ENCODE results near the gene MPZL3. TPM values are rescaled to one million over a fixed set of nuclear protein-coding genes. Genes with fewer than 3 reads are reported as not detected.

MPZL3 gene
- total RNA-seq, 2 experiments from 2014 or later, result 24.5 to 29.8 TPM

- Mint-ChIP-seq H3K4me1 (peaks cover 52% of the 10 kb centered on the region), H3K9me3 (no peaks in the 10 kb centered on the region), H3K27ac (peak overlapping the region; percentile 46), H3K36me3 (peaks cover 40% of the 10 kb centered on the region), H3K4me3 (no peak overlapping the region), H3K27me3 (no peaks in the 10 kb centered on the region)
- POLR2A ChIA-PET, result interaction anchor here (0.8 to 1.8 kb wide), 2 partner anchors 24 to 44 kb away, joined by 3 to 7 read pairs; no protein-coding TSS in a partner anchor
- DNase-seq (no peak), ATAC-seq (ENCODE audit: low read depth) (peak; percentile 36)
Measured at GRCh38 chr11:118260353-118260752, 8.2 kb upstream of the MPZL3 start.

DNA sequence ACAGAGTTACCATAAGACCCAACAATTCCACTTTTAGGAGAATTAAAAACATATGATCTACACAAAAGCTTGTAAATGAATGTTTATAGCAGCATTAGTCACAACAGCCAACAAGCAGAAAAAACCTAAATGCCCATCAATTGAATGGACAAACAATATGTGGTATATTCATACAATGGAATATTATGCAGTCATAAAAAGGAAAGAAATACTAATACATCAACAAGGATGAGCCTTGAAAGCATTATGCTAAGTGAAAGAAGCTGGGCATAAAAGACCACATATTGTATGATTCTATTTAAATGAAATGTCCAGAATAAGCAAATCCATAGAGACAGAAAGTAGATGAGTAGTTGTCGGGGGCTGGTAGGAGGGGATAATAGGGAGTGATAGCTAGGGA, 7.0 kb upstream of the MPZL3 start:
- Mint-ChIP-seq H3K9me3 (no peaks in the 10 kb centered on the region), H3K4me3 (no peak overlapping the region), H3K27ac (peak overlapping the region; percentile 24), H3K27me3 (no peaks in the 10 kb centered on the region), H3K36me3 (peaks cover 47% of the 10 kb centered on the region), H3K4me1 (peaks cover 46% of the 10 kb centered on the region)
- ATAC-seq (ENCODE audit: low read depth) (no peak), DNase-seq (no peak)
- POLR2A ChIA-PET, result interaction anchor here (0.8 to 1.1 kb wide), 2 partner anchors 35 to 57 kb away, joined by 3 to 4 read pairs; partner anchors contain the start of gene JAML

- Mint-ChIP-seq H3K4me1 (peaks cover 40% of the 10 kb centered on the region), H3K27ac (no peak overlapping the region), H3K4me3 (no peak overlapping the region), H3K9me3 (no peaks in the 10 kb centered on the region), H3K27me3 (no peaks in the 10 kb centered on the region), H3K36me3 (peaks cover 47% of the 10 kb centered on the region)
- ATAC-seq (ENCODE audit: low read depth), result peak; percentile 47
- POLR2A ChIA-PET, result no interaction called here
- DNase-seq, result no peak
Measured at GRCh38 chr11:118258410-118258809, 6.2 kb upstream of the MPZL3 start.

- H3K9me3 Mint-ChIP-seq, result no peaks in the 10 kb centered on the region
- peak overlapping the region; percentile 95 for H3K4me3 Mint-ChIP-seq
- peaks cover 12% of the 10 kb centered on the region for H3K36me3 Mint-ChIP-seq
- no peaks in the 10 kb centered on the region for H3K27me3 Mint-ChIP-seq
- no peak for DNase-seq
- no peak for ATAC-seq (ENCODE audit: low read depth)
- H3K4me1 Mint-ChIP-seq, result peaks cover 24% of the 10 kb centered on the region
- POLR2A ChIA-PET, result interaction anchor here (1.0 to 3.1 kb wide), 18 partner anchors 9 to 183 kb away, joined by 3 to 39 read pairs (median 5); partner anchors contain the start of genes CD3D, CD3E, JAML and KMT2A
- peak overlapping the region; percentile 98 for H3K27ac Mint-ChIP-seq
Measured at GRCh38 chr11:118252688-118253087, 523 bp upstream of the MPZL3 start.

DNA sequence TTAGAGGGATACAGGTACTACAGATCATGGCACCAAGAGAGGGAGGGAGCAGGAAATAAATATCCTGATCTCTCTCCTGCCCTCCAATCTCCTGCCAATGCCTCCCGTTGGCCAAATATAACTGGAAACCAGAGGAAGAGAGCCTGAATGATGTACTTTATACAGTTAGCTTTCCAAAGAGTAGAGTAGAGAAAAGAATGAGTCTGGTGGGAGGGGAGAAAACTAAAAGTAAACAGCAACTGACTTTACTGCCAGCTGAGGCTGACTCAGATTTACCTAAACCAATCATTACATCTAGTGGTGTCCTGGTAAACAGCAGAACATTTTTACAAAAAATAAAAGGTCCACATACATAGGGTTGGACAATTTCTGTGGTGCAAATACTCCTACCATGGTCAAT, 5.1 kb downstream of the MPZL3 start:
- H3K36me3 Mint-ChIP-seq, result peaks cover 18% of the 10 kb centered on the region
- DNase-seq (no peak), ATAC-seq (ENCODE audit: low read depth) (peak; percentile 24)
- no peaks in the 10 kb centered on the region for H3K27me3 Mint-ChIP-seq
- H3K9me3 Mint-ChIP-seq, result no peaks in the 10 kb centered on the region
- POLR2A ChIA-PET, result interaction anchor here (1.2 to 2.1 kb wide), 2 partner anchors 22 to 45 kb away, joined by 7 to 8 read pairs; partner anchors contain the start of gene JAML
- peak overlapping the region; percentile 50 for H3K27ac Mint-ChIP-seq
- no peak overlapping the region for H3K4me3 Mint-ChIP-seq
- H3K4me1 Mint-ChIP-seq, result peaks cover 56% of the 10 kb centered on the region

GRCh38 chr11:118245936-118246562, 6.1 kb downstream of the MPZL3 start:
- Mint-ChIP-seq H3K9me3 (no peaks in the 10 kb centered on the region), H3K4me1 (peaks cover 65% of the 10 kb centered on the region), H3K36me3 (peaks cover 18% of the 10 kb centered on the region), H3K4me3 (no peak overlapping the region), H3K27me3 (no peaks in the 10 kb centered on the region), H3K27ac (peak overlapping the region; percentile 22)
- no peak for ATAC-seq (ENCODE audit: low read depth)
- POLR2A ChIA-PET, result interaction anchor here (1.2 to 2.1 kb wide), 2 partner anchors 21 to 44 kb away, joined by 7 to 8 read pairs; partner anchors contain the start of gene JAML
- DNase-seq, result no peak

DNA sequence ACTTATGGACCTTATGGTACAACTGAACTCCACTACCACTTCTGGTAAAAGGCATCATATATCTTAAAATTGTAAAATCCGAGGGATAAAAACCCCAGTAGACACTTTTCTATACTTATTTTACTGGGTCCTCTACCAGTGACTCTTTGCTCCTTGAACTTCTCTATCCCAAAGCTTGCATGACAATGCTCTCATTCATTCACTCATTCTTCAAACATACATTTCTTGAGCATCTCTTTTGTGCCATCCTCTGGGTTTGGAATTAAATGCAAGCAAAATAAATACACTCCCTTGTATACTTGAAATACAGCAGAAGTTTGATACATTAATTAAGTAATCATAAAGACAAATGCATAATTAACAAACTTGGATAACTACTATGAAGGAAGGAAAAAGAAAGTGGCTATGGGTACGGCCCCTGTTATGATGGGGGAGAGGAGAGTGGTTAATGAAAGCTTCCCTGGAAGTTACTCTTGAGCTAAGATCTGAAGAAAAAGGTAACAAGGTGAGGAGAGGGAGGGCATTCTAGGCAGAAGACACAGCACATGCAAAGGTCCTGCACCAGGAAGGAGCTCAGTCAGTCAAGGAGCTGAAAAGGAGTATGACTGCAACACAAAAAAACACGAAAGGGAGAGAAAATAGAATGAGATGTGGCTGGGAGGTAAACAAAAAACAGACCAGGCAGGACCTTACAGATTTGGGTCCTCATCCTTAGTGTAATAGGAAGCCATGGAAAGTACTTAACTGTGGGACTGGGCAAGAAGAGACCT, 8.0 kb downstream of the MPZL3 start:
- no peak for DNase-seq
- Mint-ChIP-seq H3K36me3 (peaks cover 20% of the 10 kb centered on the region), H3K4me1 (peaks cover 71% of the 10 kb centered on the region), H3K27me3 (no peaks in the 10 kb centered on the region), H3K4me3 (no peak overlapping the region), H3K9me3 (no peaks in the 10 kb centered on the region), H3K27ac (peak overlapping the region; percentile 47)
- ATAC-seq (ENCODE audit: low read depth), result no peak
- POLR2A ChIA-PET, result no interaction called here

- no peak for ATAC-seq (ENCODE audit: low read depth)
- POLR2A ChIA-PET, result interaction anchor here (3.9 kb wide), 1 partner anchor 8 kb away, joined by 21 read pairs; the partner anchor contains the start of gene MPZL3
- Mint-ChIP-seq H3K4me1 (peaks cover 78% of the 10 kb centered on the region), H3K27me3 (no peaks in the 10 kb centered on the region), H3K4me3 (no peak overlapping the region), H3K9me3 (no peaks in the 10 kb centered on the region), H3K27ac (peak overlapping the region; percentile 76), H3K36me3 (peaks cover 27% of the 10 kb centered on the region)
- DNase-seq, result no peak
Measured at GRCh38 chr11:118243161-118243560, 9.0 kb downstream of the MPZL3 start.

GRCh38 chr11:118241764-118242098, 10.4 kb downstream of the MPZL3 start:
- peaks cover 67% of the 10 kb centered on the region for H3K4me1 Mint-ChIP-seq
- ATAC-seq (ENCODE audit: low read depth) (no peak), DNase-seq (no peak)
- H3K9me3 Mint-ChIP-seq, result no peaks in the 10 kb centered on the region
- POLR2A ChIA-PET, result interaction anchor here (0.8 to 4.2 kb wide), 6 partner anchors 10 to 118 kb away, joined by 3 to 49 read pairs (median 5); partner anchors contain the start of genes JAML, MPZL3 and UBE4A
- H3K27ac Mint-ChIP-seq, result peak overlapping the region; percentile 90
- H3K27me3 Mint-ChIP-seq, result no peaks in the 10 kb centered on the region
- H3K4me3 Mint-ChIP-seq, result peak overlapping the region; percentile 65
- peaks cover 26% of the 10 kb centered on the region for H3K36me3 Mint-ChIP-seq

DNA sequence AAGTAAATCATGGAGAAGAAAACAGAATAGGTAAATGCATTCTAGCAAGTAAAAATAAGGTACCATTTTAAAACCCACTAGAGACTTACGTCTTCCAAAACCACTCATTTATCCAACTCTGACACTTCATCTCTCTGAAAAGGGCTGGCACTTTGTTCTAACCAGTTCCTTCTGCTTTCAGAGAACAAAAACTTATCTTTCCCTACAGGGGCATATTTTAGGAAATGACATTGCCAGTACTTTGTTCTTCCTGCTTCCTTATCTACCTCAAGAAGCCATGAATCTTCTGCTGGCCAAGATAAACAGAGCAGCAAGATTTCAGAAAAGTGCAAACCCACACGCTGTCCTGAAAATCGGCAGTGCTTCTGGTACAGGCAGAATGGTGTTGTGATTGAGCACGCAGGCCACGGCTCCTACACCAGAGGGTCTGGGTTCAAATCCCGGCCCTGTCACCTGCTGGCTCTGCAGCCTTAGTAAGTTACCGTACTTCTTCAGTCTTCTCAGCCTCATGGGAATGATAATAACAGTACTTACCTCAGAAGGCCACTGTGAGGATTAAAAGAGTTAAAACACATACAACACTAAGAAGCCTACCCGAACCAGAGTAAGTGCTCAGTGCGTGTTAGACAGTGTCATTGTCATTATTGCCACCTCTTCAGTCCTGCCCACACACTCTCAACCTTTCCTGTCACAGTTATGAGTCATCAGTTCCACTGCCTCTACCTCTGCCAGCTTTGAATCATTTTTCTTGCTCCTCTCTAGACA, 11.0 kb downstream of the MPZL3 start:
- Mint-ChIP-seq H3K9me3 (no peaks in the 10 kb centered on the region), H3K36me3 (peaks cover 29% of the 10 kb centered on the region), H3K27me3 (no peaks in the 10 kb centered on the region), H3K4me1 (peaks cover 64% of the 10 kb centered on the region), H3K27ac (peak overlapping the region; percentile 90), H3K4me3 (peak overlapping the region; percentile 65)
- POLR2A ChIA-PET, result interaction anchor here (0.6 to 4.2 kb wide), 9 partner anchors 10 to 550 kb away, joined by 3 to 49 read pairs (median 4); partner anchors contain the start of genes JAML, MPZL3 and UBE4A
- no peak for DNase-seq
- peak; percentile 94 for ATAC-seq (ENCODE audit: low read depth)

DNA sequence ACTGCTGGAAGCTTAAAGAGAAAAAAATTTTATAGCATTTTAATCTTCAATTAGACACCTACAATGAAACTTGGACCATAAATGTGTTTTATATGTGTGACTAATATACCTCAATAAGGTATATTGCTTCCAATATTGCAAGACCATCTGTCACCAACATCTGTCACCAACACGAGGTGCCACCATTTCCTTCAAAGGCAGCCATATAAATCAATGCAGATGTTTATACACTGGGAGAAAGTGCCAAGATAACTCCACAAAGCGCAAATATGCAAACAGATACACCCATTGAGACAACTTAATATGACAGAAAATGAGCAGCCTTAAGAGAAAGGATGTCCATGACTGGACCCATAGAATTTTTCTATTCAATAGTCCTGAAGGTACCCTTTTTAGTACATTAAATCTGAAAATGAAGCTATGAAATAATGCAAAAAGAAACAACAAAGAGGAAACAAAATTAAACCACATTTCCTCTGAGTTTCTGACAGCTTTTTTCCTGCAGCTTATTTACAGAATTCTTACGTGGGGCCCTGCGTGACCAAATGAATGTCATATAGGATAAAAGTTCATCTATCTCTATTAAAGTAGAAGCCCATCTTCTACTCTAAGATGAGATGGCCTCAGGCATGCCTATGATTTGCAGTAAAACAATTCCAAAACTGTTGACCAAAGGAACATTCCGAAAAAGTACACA, 12.5 kb downstream of the MPZL3 start:
- peaks cover 59% of the 10 kb centered on the region for H3K4me1 Mint-ChIP-seq
- no peaks in the 10 kb centered on the region for H3K27me3 Mint-ChIP-seq
- no peaks in the 10 kb centered on the region for H3K9me3 Mint-ChIP-seq
- POLR2A ChIA-PET, result interaction anchor here (0.6 to 4.2 kb wide), 9 partner anchors 9 to 65 kb away, joined by 3 to 49 read pairs (median 5); partner anchors contain the start of genes CD3E, JAML and MPZL3
- no peak for DNase-seq
- peaks cover 29% of the 10 kb centered on the region for H3K36me3 Mint-ChIP-seq
- H3K4me3 Mint-ChIP-seq, result peak overlapping the region; percentile 65
- ATAC-seq (ENCODE audit: low read depth), result no peak
- H3K27ac Mint-ChIP-seq, result peak overlapping the region; percentile 90

GRCh38 chr11:118238929-118239328, 13.2 kb downstream of the MPZL3 start:
- no peaks in the 10 kb centered on the region for H3K27me3 Mint-ChIP-seq
- ATAC-seq (ENCODE audit: low read depth) (peak; percentile 15), DNase-seq (no peak)
- H3K27ac Mint-ChIP-seq, result peak overlapping the region; percentile 78
- peaks cover 55% of the 10 kb centered on the region for H3K4me1 Mint-ChIP-seq
- peak overlapping the region; percentile 37 for H3K4me3 Mint-ChIP-seq
- POLR2A ChIA-PET, result interaction anchor here (1.0 to 4.2 kb wide), 6 partner anchors 10 to 66 kb away, joined by 3 to 49 read pairs (median 5); partner anchors contain the start of genes CD3E, JAML and MPZL3
- H3K36me3 Mint-ChIP-seq, result peaks cover 29% of the 10 kb centered on the region
- no peaks in the 10 kb centered on the region for H3K9me3 Mint-ChIP-seq

All from activated naive CD8-positive, alpha-beta T cell treated with anti-CD3 and anti-CD28 coated beads, Interleukin-2, amount 10 ng/mL, durations not matched to agents 7 days and 5 days (primary cell).